ENCODE measurements around the gene CUEDC1.

Gene CUEDC1

GRCh38 chr17:57955183-57955931, at the start of gene CUEDC1:
Gene CUEDC1 (minus strand): TSS chr17:57955412. CDS start chr17:57885564, 69,848 bp downstream.
- H3K4me3 ChIP-seq (ENCODE audit: severe bottlenecking), result peak within 1 kb of the TSS; percentile 92
- H3K4me1 ChIP-seq (ENCODE audit: insufficient read depth, poor library complexity, severe bottlenecking), result peaks cover 29% of the 10 kb centered on the region
- peak within 1 kb of the TSS; percentile 96 for H3K27ac ChIP-seq (ENCODE audit: poor library complexity, severe bottlenecking)
- DNase-seq (ENCODE audit: low spot score) (peak; percentile 71), ATAC-seq (ENCODE audit: low read depth) (peak; percentile 68)
- H3K27me3 ChIP-seq (ENCODE audit: insufficient read depth, poor library complexity, severe bottlenecking), result no peaks in the 10 kb centered on the region
- TF ChIP-seq, protein P1, sequence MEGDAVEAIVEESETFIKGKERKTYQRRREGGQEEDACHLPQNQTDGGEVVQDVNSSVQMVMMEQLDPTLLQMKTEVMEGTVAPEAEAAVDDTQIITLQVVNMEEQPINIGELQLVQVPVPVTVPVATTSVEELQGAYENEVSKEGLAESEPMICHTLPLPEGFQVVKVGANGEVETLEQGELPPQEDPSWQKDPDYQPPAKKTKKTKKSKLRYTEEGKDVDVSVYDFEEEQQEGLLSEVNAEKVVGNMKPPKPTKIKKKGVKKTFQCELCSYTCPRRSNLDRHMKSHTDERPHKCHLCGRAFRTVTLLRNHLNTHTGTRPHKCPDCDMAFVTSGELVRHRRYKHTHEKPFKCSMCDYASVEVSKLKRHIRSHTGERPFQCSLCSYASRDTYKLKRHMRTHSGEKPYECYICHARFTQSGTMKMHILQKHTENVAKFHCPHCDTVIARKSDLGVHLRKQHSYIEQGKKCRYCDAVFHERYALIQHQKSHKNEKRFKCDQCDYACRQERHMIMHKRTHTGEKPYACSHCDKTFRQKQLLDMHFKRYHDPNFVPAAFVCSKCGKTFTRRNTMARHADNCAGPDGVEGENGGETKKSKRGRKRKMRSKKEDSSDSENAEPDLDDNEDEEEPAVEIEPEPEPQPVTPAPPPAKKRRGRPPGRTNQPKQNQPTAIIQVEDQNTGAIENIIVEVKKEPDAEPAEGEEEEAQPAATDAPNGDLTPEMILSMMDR (IDR thresholded peaks at IDR 0.05; ENCODE audit: poor library complexity, severe bottlenecking), result peak; percentile 58
- no peaks in the 10 kb centered on the region for H3K36me3 ChIP-seq (ENCODE audit: low read depth)
- no peaks in the 10 kb centered on the region for H3K9me3 ChIP-seq (ENCODE audit: severe bottlenecking)

DNA sequence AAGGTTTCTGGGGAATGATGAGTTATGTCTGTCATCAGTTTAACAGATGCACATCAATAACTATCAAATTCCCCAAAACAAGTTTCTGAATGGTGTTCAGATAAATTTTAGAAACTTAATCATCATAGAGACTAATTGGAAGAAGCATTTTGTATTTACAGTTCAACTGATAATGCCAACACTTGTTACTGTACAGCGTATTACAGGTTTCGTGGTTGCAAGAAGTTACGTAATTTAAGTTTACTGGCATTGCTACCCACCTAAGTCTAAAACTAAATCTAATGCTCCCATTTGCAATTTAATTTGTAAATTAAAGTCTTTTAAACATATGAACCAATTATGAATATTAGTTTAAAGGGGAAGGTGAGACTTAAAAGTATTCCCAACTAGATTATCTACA, 48.8 kb upstream of the CUEDC1 start:
- no peaks in the 10 kb centered on the region for H3K9me3 ChIP-seq (ENCODE audit: severe bottlenecking)
- H3K27ac ChIP-seq (ENCODE audit: poor library complexity, severe bottlenecking), result peak overlapping the region; percentile 5
- ATAC-seq (ENCODE audit: low read depth), result no peak
- H3K4me3 ChIP-seq (ENCODE audit: severe bottlenecking), result no peak overlapping the region
- peaks cover 77% of the 10 kb centered on the region for H3K36me3 ChIP-seq (ENCODE audit: low read depth)
- TF ChIP-seq, protein P1 (IDR thresholded peaks at IDR 0.05; ENCODE audit: poor library complexity, severe bottlenecking), result no peak
- no peak for DNase-seq (ENCODE audit: low spot score)
- H3K27me3 ChIP-seq (ENCODE audit: insufficient read depth, poor library complexity, severe bottlenecking), result no peaks in the 10 kb centered on the region
- peaks cover 30% of the 10 kb centered on the region for H3K4me1 ChIP-seq (ENCODE audit: insufficient read depth, poor library complexity, severe bottlenecking)

GRCh38 chr17:58002973-58003372, 47.8 kb upstream of the CUEDC1 start:
- TF ChIP-seq, protein P1 (IDR thresholded peaks at IDR 0.05; ENCODE audit: poor library complexity, severe bottlenecking), result no peak
- no peak overlapping the region for H3K4me3 ChIP-seq (ENCODE audit: severe bottlenecking)
- no peaks in the 10 kb centered on the region for H3K27me3 ChIP-seq (ENCODE audit: insufficient read depth, poor library complexity, severe bottlenecking)
- no peaks in the 10 kb centered on the region for H3K9me3 ChIP-seq (ENCODE audit: severe bottlenecking)
- DNase-seq (ENCODE audit: low spot score) (no peak), ATAC-seq (ENCODE audit: low read depth) (no peak)
- peaks cover 87% of the 10 kb centered on the region for H3K36me3 ChIP-seq (ENCODE audit: low read depth)
- H3K4me1 ChIP-seq (ENCODE audit: insufficient read depth, poor library complexity, severe bottlenecking), result peaks cover 30% of the 10 kb centered on the region
- peak overlapping the region; percentile 5 for H3K27ac ChIP-seq (ENCODE audit: poor library complexity, severe bottlenecking)

- no peaks in the 10 kb centered on the region for H3K9me3 ChIP-seq (ENCODE audit: severe bottlenecking)
- H3K36me3 ChIP-seq (ENCODE audit: low read depth), result peaks cover 94% of the 10 kb centered on the region
- no peaks in the 10 kb centered on the region for H3K27me3 ChIP-seq (ENCODE audit: insufficient read depth, poor library complexity, severe bottlenecking)
- peaks cover 30% of the 10 kb centered on the region for H3K4me1 ChIP-seq (ENCODE audit: insufficient read depth, poor library complexity, severe bottlenecking)
- TF ChIP-seq, protein P1 (IDR thresholded peaks at IDR 0.05; ENCODE audit: poor library complexity, severe bottlenecking), result no peak
- no peak overlapping the region for H3K4me3 ChIP-seq (ENCODE audit: severe bottlenecking)
- DNase-seq (ENCODE audit: low spot score) (no peak), ATAC-seq (ENCODE audit: low read depth) (no peak)
- H3K27ac ChIP-seq (ENCODE audit: poor library complexity, severe bottlenecking), result peak overlapping the region; percentile 5
Measured at GRCh38 chr17:58002154-58002948, 47.1 kb upstream of the CUEDC1 start.

All from RWPE2 (cell line).